HepG2 (cell line): ENCODE measurements around the gene TBC1D10B. TPM values are rescaled to one million over a fixed set of nuclear protein-coding genes. Genes with fewer than 3 reads are reported as not detected.

Source experiments
- DR1 ChIP-seq: sonication (generic); formaldehyde crosslinking; IDR thresholded peaks from 2 replicates; pipeline ENCODE4 v1.8.0; 2021; ENCODE audit warnings: mild to moderate bottlenecking, missing genetic modification reagents, inconsistent platforms
- KAT8 ChIP-seq: IDR thresholded peaks from 2 replicates; pipeline ENCODE4 v1.6.1; 2016; ENCODE audit warnings: missing genetic modification reagents, missing compliant biosample characterization
- KLF6 ChIP-seq: IDR thresholded peaks from 2 replicates; pipeline ENCODE4 v1.8.0; 2016; ENCODE audit warnings: missing biosample characterization, missing genetic modification reagents
- MLLT10 ChIP-seq: sonication (generic); formaldehyde crosslinking; IDR thresholded peaks from 2 replicates; pipeline ENCODE4 v1.4.0; 2020; ENCODE audit warnings: missing genetic modification reagents
- MTA1 ChIP-seq: sonication (generic); formaldehyde crosslinking; IDR thresholded peaks from 2 replicates; pipeline ENCODE4 v1.4.0; 2020; ENCODE audit warnings: missing genetic modification reagents, mild to moderate bottlenecking, borderline replicate concordance
- PHF5A ChIP-seq: IDR thresholded peaks from one replicate; pipeline ENCODE4 v1.6.1; 2018; ENCODE audit warnings: low read depth, missing genetic modification reagents; ENCODE audit not compliant: unreplicated experiment
- RAD51 ChIP-seq: fragments of 450-650 bp; IDR thresholded peaks from 2 replicates; pipeline ENCODE4 v1.6.1; 2016; ENCODE audit warnings: borderline replicate concordance
- SNRNP70 ChIP-seq: fragments of 200-400 bp; formaldehyde crosslinking; IDR thresholded peaks from 2 replicates; pipeline ENCODE4 v1.6.1; 2017; ENCODE audit warnings: mild to moderate bottlenecking, low read depth, low read length, moderate library complexity
- ZMYM3 ChIP-seq: sonication (generic); formaldehyde crosslinking; IDR thresholded peaks from 2 replicates; pipeline ENCODE4 v1.5.1; 2020; ENCODE audit warnings: mild to moderate bottlenecking, missing genetic modification reagents
- ZNF143 ChIP-seq: sonication (generic); formaldehyde crosslinking; IDR thresholded peaks from 2 replicates; pipeline ENCODE4 v1.4.0; 2020; ENCODE audit warnings: missing genetic modification reagents
- ZNF20 ChIP-seq: sonication (generic); formaldehyde crosslinking; IDR thresholded peaks from 2 replicates; pipeline ENCODE4 v1.4.0; 2020; ENCODE audit warnings: mild to moderate bottlenecking, moderate library complexity, missing genetic modification reagents
- ZNF558 ChIP-seq: sonication (generic); formaldehyde crosslinking; IDR thresholded peaks from 2 replicates; pipeline ENCODE4 v1.9.0; 2022; ENCODE audit warnings: mild to moderate bottlenecking, missing genetic modification reagents, borderline replicate concordance
- ZNF670 ChIP-seq: sonication (generic); formaldehyde crosslinking; IDR thresholded peaks from 2 replicates; pipeline ENCODE4 v1.8.0; 2022; ENCODE audit warnings: mild to moderate bottlenecking, missing genetic modification reagents, borderline replicate concordance
- ZNF761 ChIP-seq: sonication (generic); formaldehyde crosslinking; conservative IDR thresholded peaks from 2 replicates; pipeline ENCODE4 v1.4.0; 2020; ENCODE audit warnings: mild to moderate bottlenecking, missing genetic modification reagents
- ZNF790 ChIP-seq: sonication (generic); formaldehyde crosslinking; IDR thresholded peaks from 2 replicates; pipeline ENCODE4 v1.8.0; 2022; ENCODE audit warnings: missing genetic modification reagents, mild to moderate bottlenecking, borderline replicate concordance
- ZSCAN25 ChIP-seq: sonication (generic); formaldehyde crosslinking; IDR thresholded peaks from 2 replicates; pipeline ENCODE4 v1.8.0; 2022; ENCODE audit warnings: mild to moderate bottlenecking, missing genetic modification reagents
- ZSCAN30 ChIP-seq: sonication (generic); formaldehyde crosslinking; IDR thresholded peaks from 2 replicates; pipeline ENCODE4 v1.5.0; 2020; ENCODE audit warnings: mild to moderate bottlenecking, missing genetic modification reagents
- polyA plus RNA-seq, 8 experiments: library from polyadenylated mRNA; depleted of rRNA in 3 of 8; stranded (reverse) in 7 of 8; unstranded in 1 of 8; fragments of >200 nt; fragmentation: Illumina TruSeq in 4 of 8; extraction: Trizol in 4 of 8; gene quantifications; 2 replicates each; pipeline versions ENCODE4 v1.2.1 to v1.2.3, GENCODE V29; 2011 to 2016; ENCODE audit warnings: low read depth in 4 of 8, missing spikeins in 1 of 8, mixed read lengths in 1 of 8; ENCODE audit not compliant: insufficient read depth in 1 of 8
- total RNA-seq, 5 experiments: library from RNA; depleted of rRNA; stranded (reverse); fragments of >200 nt; fragmentation: Illumina TruSeq; extraction: Trizol; gene quantifications; 2 replicates each; pipeline ENCODE4 v1.2.3, GENCODE V29; 2016; ENCODE audit warnings: low read depth in 1 of 5
- TF ChIP-seq, protein P1 (sequence below): sonication (generic); formaldehyde crosslinking; IDR thresholded peaks from 2 replicates; pipeline ENCODE4 v1.5.1; 2020; ENCODE audit warnings: missing genetic modification reagents, mild to moderate bottlenecking, borderline replicate concordance
- TF ChIP-seq, protein P2 (sequence below): sonication (generic); formaldehyde crosslinking; IDR thresholded peaks from 2 replicates; pipeline ENCODE4 v1.8.0; 2022; ENCODE audit warnings: mild to moderate bottlenecking, missing genetic modification reagents
- TF ChIP-seq, protein P3 (sequence below): sonication (generic); formaldehyde crosslinking; conservative IDR thresholded peaks from 2 replicates; pipeline ENCODE4 v1.8.0; 2022; ENCODE audit warnings: low read depth, missing genetic modification reagents

Gene TBC1D10B
- total and polyA plus RNA-seq, 2 of the 13 experiments (the other 11 are each of a cell fraction or from before 2014, with no cell fraction given), result 15.7 to 24.8 TPM

DNA sequence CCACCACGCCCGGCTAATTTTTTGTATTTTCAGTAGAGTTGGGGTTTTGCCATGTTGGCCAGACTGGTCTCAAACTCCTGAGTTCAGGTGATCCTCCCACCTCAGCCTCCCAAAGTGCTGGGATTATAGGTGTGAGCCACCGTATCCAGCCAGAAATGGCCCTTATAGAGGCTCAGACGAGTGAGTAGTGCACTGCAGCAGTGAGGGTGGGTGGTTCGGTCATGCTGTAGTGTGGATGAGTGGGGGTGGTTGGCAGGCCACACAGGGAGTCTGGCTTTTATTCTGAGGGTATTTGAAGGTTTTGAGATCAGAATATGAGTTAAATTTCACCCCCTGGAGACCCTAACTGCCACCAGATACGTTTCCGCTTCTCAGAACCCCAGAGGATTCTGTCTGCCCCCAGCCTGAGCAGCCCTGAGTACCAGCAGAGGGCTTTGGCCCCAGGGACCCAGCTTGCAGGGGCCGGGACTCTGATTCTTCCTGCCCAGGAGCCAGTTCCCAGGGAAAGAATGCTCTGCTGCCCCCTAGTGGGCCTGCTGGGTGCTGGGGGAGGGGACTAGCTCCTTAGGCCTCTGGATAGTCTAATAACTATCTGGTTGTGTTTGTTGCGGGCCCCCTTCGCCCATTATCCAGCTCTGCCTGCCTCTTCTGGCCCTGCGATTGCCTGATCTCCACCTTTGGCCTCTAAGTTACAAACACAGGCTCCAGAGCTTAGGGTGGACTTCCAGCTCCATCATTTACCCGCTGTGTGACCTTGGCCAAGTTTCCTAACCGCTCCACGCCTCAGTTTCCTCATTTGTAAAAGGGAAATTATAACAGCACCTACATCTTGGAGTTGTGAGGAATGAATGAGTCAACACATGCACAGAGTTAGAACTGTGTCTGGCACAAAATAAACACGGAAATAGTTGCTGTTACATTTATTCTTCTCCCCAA lies 39.1 kb upstream of the TBC1D10B start (continued):
- TF ChIP-seq ZSCAN30, result peak; percentile 94; the same call in 1 of the 2 replicates
- TF ChIP-seq KAT8, result peak; percentile 79
- no peak for TF ChIP-seq ZNF670
- 0 out of 2 replicates have a peak, but pooled peaks have one; percentile 7 for TF ChIP-seq ZNF558 (CRISPR knock-in tag)
- no peak for TF ChIP-seq ZNF790 (CRISPR knock-in tag)
- peak; percentile 62; the same call in 1 of the 2 replicates for TF ChIP-seq ZMYM3 (CRISPR knock-in tag)
- TF ChIP-seq ZNF761 (CRISPR knock-in tag), result no peak; the same call in 1 of the 2 replicates
- no peak for TF ChIP-seq RAD51
- TF ChIP-seq, protein P1, sequence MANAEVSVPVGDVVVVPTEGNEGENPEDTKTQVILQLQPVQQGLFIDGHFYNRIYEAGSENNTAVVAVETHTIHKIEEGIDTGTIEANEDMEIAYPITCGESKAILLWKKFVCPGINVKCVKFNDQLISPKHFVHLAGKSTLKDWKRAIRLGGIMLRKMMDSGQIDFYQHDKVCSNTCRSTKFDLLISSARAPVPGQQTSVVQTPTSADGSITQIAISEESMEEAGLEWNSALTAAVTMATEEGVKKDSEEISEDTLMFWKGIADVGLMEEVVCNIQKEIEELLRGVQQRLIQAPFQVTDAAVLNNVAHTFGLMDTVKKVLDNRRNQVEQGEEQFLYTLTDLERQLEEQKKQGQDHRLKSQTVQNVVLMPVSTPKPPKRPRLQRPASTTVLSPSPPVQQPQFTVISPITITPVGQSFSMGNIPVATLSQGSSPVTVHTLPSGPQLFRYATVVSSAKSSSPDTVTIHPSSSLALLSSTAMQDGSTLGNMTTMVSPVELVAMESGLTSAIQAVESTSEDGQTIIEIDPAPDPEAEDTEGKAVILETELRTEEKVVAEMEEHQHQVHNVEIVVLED, result 0 out of 2 replicates have a peak, but pooled peaks have one; percentile 59
- TF ChIP-seq ZSCAN25, result peak; percentile 76; the same call in 1 of the 2 replicates
- 0 out of 2 replicates have a peak, but pooled peaks have one; percentile 46 for TF ChIP-seq MTA1
- TF ChIP-seq KLF6, result peak; percentile 77; the same call in 1 of the 2 replicates
- TF ChIP-seq ZNF20 (CRISPR knock-in tag), result no peak
- TF ChIP-seq SNRNP70, result no peak
- TF ChIP-seq ZNF143 (CRISPR knock-in tag), result no peak; the same call in 1 of the 2 replicates
- TF ChIP-seq, protein P2, sequence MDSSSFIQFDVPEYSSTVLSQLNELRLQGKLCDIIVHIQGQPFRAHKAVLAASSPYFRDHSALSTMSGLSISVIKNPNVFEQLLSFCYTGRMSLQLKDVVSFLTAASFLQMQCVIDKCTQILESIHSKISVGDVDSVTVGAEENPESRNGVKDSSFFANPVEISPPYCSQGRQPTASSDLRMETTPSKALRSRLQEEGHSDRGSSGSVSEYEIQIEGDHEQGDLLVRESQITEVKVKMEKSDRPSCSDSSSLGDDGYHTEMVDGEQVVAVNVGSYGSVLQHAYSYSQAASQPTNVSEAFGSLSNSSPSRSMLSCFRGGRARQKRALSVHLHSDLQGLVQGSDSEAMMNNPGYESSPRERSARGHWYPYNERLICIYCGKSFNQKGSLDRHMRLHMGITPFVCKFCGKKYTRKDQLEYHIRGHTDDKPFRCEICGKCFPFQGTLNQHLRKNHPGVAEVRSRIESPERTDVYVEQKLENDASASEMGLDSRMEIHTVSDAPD (CRISPR knock-in tag), result no peak
- TF ChIP-seq, protein P3, sequence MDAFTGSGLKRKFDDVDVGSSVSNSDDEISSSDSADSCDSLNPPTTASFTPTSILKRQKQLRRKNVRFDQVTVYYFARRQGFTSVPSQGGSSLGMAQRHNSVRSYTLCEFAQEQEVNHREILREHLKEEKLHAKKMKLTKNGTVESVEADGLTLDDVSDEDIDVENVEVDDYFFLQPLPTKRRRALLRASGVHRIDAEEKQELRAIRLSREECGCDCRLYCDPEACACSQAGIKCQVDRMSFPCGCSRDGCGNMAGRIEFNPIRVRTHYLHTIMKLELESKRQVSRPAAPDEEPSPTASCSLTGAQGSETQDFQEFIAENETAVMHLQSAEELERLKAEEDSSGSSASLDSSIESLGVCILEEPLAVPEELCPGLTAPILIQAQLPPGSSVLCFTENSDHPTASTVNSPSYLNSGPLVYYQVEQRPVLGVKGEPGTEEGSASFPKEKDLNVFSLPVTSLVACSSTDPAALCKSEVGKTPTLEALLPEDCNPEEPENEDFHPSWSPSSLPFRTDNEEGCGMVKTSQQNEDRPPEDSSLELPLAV, result no peak
- TF ChIP-seq DR1 (CRISPR knock-in tag), result 0 out of 2 replicates have a peak, but pooled peaks have one; percentile 49
- TF ChIP-seq MLLT10 (CRISPR knock-in tag), result no peak
- no peak for TF ChIP-seq PHF5A (CRISPR knock-in tag)
